Measurements from ENCODE around the gene VPS13A.

VPS13A gene

GRCh38 chr9:77177143-77177893, at the start of gene VPS13A:
TSS of gene VPS13A (plus strand) at chr9:77177534. CDS start at chr9:77177705, 171 bp downstream.
- DNase-seq = peak; percentile 96

- DNase-seq = no peak
Measured at GRCh38 chr9:77128125-77128789, 49.1 kb upstream of the VPS13A start.

- no peak for DNase-seq
Measured at GRCh38 chr9:77131399-77131798, 45.9 kb upstream of the VPS13A start.

- DNase-seq = no peak
Measured at GRCh38 chr9:77133011-77133410, 44.3 kb upstream of the VPS13A start.

GRCh38 chr9:77142366-77142765, 35.0 kb upstream of the VPS13A start:
- no peak for DNase-seq

GRCh38 chr9:77149879-77150278, 27.5 kb upstream of the VPS13A start:
- DNase-seq = no peak

- no peak for DNase-seq
Measured at GRCh38 chr9:77152289-77152688, 25.0 kb upstream of the VPS13A start.

GRCh38 chr9:77156646-77157371, 20.5 kb upstream of the VPS13A start:
- DNase-seq = no peak

GRCh38 chr9:77158772-77159513, 18.4 kb upstream of the VPS13A start:
- DNase-seq = no peak

- DNase-seq = no peak
Measured at GRCh38 chr9:77161191-77161590, 16.1 kb upstream of the VPS13A start.

GRCh38 chr9:77161966-77162365, 15.4 kb upstream of the VPS13A start:
- DNase-seq = no peak

- no peak for DNase-seq
Measured at GRCh38 chr9:77162366-77162765, 15.0 kb upstream of the VPS13A start.

GRCh38 chr9:77163884-77164283, 13.4 kb upstream of the VPS13A start:
- no peak for DNase-seq

GRCh38 chr9:77166193-77166592, 11.1 kb upstream of the VPS13A start:
- DNase-seq = no peak

GRCh38 chr9:77170991-77171699, 6.2 kb upstream of the VPS13A start:
- DNase-seq = no peak

- DNase-seq = no peak
Measured at GRCh38 chr9:77175151-77175550, 2.2 kb upstream of the VPS13A start.

GRCh38 chr9:77176106-77176505, 1.2 kb upstream of the VPS13A start:
- DNase-seq = no peak

GRCh38 chr9:77176686-77177142, 620 bp upstream of the VPS13A start:
- no peak for DNase-seq

- DNase-seq = peak; percentile 52
Measured at GRCh38 chr9:77177894-77178794, 810 bp downstream of the VPS13A start.

- DNase-seq = no peak
Measured at GRCh38 chr9:77180056-77180455, 2.7 kb downstream of the VPS13A start.

GRCh38 chr9:77183581-77183980, 6.2 kb downstream of the VPS13A start:
- DNase-seq = no peak

Measured in stimulated activated CD4-positive, alpha-beta T cell treated with anti-CD3 and anti-CD28 coated beads, Interleukin-4, amount 100 ng/mL, for 24 hours (primary cell).